Ishikawa (cell line): ENCODE measurements around the gene CIC.

Experiments
- CEBPB ChIP-seq: IDR thresholded peaks from 2 replicates; pipeline ENCODE4 v1.6.1; 2012
- EP300 ChIP-seq: IDR thresholded peaks from 2 replicates; pipeline ENCODE4 v1.6.1; 2012; ENCODE audit warnings: borderline replicate concordance
- FOXM1 ChIP-seq: IDR thresholded peaks from 2 replicates; pipeline ENCODE4 v1.6.1; 2012; ENCODE audit warnings: low read depth, borderline replicate concordance
- NFIC ChIP-seq: IDR thresholded peaks from 2 replicates; pipeline ENCODE4 v1.6.1; 2012
- RAD21 ChIP-seq: IDR thresholded peaks from 2 replicates; pipeline ENCODE4 v1.6.1; 2012; ENCODE audit warnings: low read depth
- TAF1 ChIP-seq: IDR thresholded peaks from 2 replicates; pipeline ENCODE4 v1.6.1; 2012; ENCODE audit warnings: low read depth, mild to moderate bottlenecking
- TCF12 ChIP-seq: IDR thresholded peaks from 2 replicates; pipeline ENCODE4 v1.6.1; 2012; ENCODE audit warnings: low read depth
- TEAD4 ChIP-seq: IDR thresholded peaks from 2 replicates; pipeline ENCODE4 v1.6.1; 2012
- TF ChIP-seq, protein P1 (sequence below): IDR thresholded peaks from 2 replicates; pipeline ENCODE4 v1.6.1; 2012
- TF ChIP-seq, protein P2 (sequence below): IDR thresholded peaks from 2 replicates; pipeline ENCODE4 v1.6.1; 2012; ENCODE audit warnings: low read depth, mild to moderate bottlenecking

DNA sequence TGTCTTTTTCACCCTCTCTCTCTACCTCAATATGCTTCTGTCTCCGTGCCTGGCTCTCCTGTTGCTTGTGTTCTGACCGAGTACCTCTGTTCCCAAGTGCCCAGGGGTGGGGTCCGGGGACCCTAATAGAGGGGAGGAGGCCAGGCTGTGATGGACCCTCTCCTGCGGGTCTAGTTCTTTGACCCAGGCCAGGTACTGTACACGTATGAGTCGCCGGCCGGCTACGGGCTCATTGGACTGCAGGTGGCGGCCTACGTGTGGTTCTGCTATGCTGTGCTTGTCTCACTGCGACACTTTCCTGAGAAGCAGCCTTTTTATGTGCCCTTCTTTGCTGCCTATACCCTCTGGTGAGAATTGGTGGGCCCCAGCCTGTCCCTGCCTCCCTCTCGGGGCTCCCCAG is 48.5 kb downstream of the CIC start:
- TF ChIP-seq RAD21 (no peak), TAF1 (no peak), TCF12 (no peak), NFIC (no peak), FOXM1 (no peak), CEBPB (no peak), TEAD4 (no peak), EP300 (no peak)
- TF ChIP-seq, protein P1, sequence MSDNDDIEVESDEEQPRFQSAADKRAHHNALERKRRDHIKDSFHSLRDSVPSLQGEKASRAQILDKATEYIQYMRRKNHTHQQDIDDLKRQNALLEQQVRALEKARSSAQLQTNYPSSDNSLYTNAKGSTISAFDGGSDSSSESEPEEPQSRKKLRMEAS: no peak
- TF ChIP-seq, protein P2, sequence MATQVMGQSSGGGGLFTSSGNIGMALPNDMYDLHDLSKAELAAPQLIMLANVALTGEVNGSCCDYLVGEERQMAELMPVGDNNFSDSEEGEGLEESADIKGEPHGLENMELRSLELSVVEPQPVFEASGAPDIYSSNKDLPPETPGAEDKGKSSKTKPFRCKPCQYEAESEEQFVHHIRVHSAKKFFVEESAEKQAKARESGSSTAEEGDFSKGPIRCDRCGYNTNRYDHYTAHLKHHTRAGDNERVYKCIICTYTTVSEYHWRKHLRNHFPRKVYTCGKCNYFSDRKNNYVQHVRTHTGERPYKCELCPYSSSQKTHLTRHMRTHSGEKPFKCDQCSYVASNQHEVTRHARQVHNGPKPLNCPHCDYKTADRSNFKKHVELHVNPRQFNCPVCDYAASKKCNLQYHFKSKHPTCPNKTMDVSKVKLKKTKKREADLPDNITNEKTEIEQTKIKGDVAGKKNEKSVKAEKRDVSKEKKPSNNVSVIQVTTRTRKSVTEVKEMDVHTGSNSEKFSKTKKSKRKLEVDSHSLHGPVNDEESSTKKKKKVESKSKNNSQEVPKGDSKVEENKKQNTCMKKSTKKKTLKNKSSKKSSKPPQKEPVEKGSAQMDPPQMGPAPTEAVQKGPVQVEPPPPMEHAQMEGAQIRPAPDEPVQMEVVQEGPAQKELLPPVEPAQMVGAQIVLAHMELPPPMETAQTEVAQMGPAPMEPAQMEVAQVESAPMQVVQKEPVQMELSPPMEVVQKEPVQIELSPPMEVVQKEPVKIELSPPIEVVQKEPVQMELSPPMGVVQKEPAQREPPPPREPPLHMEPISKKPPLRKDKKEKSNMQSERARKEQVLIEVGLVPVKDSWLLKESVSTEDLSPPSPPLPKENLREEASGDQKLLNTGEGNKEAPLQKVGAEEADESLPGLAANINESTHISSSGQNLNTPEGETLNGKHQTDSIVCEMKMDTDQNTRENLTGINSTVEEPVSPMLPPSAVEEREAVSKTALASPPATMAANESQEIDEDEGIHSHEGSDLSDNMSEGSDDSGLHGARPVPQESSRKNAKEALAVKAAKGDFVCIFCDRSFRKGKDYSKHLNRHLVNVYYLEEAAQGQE: no peak
